HG03565 (cell line): Measurements from ENCODE around the gene FXYD2.

Experiments used
- ATAC-seq: cut with Tn5 transposase; IDR thresholded peaks from one replicate; pipeline ENCODE4 v1.9.1; 2021; ENCODE audit warnings: mild to moderate bottlenecking, moderate library complexity; ENCODE audit not compliant: unreplicated experiment

FXYD2 gene

DNA sequence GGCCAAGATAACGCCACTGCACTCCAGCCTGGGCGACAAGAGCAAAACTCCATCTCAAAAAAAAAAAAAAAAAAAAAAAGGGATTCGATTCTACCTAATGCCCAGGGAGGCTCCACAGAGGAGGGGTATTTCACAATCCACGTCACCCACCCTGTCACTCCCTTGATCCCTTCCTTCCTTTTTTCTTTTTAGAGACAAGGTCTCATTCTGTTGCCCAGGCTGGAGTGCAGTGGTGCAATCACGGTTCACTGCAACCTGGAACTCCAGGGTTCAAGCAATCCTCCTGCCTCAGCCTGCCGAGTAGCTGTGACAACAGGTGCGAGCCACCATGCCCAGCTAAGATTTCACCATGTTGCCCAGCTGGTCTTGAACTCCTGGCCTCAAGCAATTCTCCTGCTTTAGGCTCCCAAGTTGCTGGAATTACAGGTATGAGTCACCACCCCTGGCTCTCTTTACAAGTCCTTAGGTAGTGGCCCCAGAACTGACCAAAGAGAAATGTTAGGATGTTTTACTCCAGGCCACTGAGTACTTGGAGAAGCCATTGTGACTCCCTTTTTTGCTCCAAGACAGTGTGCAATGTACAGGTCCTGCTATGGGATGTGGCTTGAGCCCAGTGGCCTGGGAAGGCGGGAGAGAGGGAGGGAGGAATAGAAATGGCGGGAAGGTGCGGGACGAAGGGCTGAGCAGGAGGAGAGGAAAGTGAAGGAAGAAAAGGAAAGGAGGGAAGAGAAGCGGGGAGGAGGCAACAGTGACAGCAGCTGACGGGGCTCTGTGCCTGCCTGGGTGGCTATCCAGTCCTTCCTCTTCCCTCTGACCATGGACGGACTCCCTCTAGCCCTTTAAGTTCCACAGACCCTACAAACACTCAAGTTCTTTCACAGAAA, 11.8 kb upstream of the FXYD2 start:
- ATAC-seq = no peak

DNA sequence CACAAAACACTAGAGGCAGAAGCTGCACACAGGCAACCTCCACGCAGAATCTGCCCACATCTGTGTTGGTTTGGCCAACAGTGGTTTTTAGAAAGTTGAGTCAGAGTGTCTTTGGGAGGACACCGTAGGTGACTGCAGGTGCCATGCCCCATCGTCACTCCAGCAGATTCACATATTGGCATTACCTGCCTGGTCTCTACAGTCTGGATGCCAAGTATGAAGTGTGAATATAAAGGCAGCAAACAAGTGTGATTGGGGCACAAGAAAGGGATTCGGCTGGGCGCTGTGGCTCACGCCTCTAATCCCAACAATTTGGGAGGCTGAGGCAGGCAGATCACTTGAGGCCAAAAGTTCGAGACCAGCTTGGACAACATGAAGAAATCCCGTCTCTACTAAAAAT, 11.0 kb upstream of the FXYD2 start:
- ATAC-seq = no peak

DNA sequence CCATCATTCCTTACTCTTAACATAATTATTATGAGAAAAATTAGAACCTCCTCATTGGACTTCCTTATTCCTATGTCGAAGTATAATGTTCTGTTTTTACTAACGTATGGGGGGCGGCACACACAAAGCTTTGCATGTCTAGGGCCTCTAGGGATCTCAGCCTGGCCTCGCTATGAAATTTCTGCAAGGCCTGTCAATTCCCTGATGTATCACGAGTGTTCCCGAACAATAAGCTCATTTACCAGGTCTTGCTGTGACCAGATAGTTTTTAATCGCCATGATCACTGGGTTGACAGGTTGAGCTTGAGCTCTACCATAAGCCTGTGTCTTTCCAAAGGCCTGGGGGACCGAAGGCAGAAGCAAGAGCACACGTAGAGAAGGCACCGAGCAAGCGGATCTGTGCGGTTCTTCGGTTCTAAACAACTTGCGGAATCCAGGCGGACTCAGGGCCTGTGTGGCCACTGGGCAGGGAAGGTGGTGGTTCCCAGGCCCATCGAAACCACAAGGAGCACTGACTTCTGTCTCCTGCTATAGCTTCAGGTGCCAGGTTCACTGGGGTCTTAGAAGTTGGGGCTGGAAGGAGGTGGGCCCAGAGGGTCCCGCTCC, 10.4 kb upstream of the FXYD2 start:
- no peak for ATAC-seq

DNA sequence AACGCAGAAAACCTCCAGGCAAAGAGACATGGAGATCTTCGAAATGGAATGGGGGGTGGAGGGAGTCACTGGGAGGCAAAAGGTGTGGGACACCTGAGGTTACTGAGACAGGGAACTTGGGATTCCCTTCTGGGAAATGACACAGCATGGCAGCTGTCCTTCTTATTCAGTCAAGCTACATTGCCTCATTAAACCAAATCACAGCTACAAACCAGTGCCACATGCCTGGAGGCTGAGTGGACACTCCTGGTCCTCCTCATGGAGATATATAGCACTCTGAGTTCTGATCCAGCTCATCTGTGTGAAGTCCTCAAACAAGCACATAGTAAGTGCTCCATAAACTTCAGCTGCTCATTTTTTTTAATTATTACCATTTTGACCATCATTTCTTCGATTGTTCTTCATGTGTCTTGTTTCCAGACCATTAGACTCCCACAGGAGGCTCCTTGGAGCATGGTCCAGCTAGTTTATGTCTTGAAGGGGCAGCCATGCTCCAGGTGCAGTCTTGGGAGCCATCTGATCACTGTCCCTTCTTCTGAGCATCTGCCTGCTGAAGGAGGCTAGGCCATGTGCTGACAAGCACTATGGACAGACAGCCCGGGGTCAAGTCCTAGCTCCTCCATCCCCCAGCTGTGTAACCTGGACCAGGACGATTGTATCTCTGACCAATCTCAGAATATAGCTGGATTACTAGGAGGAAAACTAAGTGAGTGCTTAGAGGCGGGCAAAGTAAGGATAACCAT, 9.7 kb upstream of the FXYD2 start:
- no peak for ATAC-seq

DNA sequence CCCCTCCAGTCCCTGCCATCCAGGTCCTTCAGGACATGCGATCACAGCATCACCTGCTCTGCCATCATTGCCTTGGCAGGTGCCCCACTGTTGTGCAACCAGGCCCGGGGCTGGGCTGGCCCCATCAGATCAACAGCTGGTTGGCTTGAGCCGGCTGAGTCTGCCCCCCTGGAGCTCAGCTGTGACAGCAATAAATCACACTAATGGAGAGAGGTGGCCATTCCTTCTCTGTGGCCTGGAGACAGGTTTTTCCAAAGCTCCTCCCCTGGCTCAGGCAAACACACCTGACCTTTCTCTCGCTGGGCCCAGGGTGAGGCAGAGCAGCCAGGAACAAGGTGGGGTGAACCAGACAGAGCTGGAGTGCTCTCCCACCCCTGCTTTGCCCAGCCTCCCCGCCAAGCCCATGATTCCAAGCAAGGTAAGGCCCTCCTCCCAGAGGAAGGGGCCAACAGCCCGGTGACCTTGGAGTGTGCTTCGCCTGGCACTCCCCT, 8.9 kb upstream of the FXYD2 start:
- ATAC-seq = no peak

DNA sequence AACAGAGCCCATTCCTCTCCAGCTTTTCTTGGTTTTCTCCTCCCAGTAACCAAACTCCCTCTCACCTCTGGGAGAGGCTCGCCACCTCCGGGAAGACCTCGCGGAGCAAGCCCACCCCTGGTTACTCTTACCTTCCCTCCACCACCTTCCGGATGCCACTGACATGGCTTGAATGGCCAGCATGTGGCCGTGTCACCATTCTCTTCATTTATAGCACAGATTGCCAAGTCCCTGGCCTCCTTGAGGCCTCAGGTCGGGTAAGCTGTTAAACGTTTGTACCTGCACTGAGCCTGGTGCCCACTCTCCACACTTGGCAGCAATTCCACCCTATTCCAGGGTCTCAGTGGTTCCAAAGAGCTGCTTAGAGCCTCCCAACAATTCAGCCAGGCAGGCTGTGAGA, 8.0 kb upstream of the FXYD2 start:
- ATAC-seq = no peak

DNA sequence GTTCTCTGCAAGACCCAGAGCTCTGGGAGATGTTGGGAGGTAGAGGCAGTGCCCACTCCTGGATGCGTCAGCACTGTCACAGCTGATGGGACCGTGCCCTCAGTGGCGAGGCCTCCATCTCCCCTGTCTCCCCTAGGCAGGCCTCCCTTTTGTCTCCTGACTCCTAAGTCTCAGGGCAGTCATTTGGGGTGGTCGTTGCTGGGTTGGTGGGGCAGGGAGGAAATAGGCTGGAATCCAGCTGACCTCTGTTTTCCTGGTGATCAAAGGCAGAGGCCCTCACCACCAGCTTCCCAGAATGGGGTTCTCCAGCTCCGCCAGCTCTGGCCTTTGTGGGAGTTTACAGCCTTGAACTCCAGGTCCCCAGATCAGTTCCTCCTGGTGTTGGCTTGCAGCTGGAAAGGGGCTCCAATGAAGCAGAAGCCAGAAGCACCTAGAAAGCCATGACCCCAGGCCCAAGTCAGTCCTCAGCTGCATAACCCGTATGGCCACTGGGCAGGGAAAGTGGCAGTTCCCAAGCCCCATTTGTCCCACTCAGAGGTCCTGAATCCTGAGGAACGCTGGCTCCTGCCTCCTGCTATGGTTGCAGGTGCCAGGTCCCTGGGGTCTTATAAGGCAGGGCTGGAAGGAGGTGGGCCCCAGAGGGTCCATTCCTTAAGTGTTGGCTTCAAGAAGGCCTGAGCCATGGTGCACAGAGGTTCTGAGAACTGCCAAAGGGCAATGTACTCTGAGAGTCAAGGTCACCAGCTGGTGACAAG, 7.3 kb upstream of the FXYD2 start:
- no peak for ATAC-seq

DNA sequence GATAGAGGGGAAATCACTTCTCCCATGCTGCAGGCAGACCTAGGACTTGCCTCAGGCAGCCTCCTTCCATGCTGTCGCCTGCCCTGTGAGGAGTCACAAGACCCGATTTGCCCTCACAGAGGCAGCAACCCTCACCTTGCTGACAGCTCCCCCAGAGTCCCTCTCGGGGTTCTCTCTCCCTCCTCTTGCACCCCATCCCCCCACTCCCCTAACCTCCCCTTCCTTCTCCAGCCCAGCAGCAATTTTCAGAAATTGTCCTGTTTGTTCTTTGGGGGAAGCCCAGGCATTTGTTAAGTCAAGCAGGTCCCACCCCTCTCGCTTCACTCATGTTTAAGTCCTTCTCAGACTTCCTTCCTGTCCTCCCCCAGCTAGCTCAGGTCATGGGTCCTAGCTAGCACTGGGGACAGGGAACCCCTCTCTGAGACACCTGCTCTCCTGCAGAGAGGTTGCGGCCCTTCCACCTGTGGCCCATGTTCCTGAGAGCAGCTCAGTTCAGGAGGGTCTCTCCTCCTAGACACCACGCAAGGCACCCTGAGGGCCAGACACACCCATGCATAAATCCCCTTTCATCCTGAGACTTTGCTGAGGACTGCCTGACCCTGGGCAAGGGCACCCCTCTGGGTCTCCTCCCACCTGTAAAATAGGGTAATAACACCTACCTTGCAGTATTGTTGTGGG, 6.3 kb upstream of the FXYD2 start:
- ATAC-seq = no peak

DNA sequence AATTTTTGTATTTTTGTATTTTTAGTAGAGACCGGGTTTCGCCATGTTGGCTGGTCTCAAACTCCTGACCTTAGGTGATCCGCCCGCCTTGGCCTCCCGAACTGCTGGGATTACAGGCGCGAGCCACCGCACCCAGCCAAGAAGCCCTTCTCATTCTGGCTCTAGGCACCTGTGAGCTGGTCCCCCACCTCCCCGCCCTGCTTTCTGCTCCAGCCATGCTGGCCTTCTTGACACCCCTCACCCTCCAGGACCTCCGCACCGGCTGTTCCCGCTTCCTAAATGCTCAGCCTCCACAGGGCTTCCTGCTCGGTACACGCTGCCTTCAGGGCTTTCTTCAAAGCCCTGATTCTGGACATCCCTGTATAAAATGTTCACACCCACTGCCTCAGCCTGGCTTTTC, 5.5 kb upstream of the FXYD2 start:
- no peak for ATAC-seq

DNA sequence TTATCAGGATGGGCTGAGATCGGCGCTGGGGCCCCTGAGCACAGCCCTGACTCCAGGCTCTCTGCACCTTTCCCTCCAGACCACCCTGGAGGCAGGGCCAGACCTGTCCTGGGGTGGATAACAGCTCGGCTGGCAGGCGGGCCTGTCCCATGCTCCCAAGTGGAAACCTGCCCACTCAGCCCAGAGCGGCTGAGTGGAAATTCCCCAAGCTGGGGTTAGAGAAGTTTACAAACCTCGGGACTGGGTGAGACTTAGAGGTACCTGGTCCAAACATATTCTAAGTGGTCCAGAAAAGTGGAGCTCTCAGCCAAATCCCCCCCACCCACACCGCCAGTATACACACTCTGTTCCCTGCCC, 4.8 kb upstream of the FXYD2 start:
- no peak for ATAC-seq

DNA sequence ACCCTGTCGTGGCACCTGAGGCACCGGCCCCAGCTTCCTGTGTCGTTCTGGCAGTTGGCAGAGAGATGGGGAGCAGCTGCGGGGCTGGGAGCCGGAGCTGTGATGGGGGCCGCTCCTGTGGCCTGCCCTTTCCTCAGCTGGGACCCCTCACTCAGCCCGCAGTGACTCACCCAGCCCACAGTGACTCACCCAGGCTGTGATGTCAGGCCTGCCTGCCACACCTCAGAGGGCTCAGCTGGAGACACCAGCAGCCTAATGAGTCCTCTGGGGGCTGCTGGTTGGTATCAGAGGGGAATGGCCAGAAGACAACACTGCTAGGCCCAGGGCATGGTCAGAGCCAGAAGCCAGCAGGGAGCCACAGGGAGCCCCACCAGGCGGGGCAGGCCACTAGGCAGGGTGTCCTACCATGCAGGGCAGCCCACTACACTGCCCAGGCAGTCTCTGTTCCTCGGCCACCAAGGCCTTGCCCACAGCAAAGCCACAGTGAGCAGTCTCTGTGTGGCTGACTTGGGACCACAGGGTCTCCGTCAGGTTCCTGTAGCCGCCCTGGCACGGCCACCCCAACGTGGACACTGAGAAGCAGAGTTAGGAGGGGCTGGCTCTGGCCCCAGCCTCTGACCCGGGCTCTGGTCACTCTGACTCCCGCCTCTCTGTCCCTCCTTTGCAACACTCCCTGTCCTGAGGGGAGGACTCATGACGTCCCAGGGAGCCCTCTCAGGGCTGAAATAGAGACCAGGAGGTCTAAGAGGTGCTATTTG, 4.2 kb upstream of the FXYD2 start:
- no peak for ATAC-seq

DNA sequence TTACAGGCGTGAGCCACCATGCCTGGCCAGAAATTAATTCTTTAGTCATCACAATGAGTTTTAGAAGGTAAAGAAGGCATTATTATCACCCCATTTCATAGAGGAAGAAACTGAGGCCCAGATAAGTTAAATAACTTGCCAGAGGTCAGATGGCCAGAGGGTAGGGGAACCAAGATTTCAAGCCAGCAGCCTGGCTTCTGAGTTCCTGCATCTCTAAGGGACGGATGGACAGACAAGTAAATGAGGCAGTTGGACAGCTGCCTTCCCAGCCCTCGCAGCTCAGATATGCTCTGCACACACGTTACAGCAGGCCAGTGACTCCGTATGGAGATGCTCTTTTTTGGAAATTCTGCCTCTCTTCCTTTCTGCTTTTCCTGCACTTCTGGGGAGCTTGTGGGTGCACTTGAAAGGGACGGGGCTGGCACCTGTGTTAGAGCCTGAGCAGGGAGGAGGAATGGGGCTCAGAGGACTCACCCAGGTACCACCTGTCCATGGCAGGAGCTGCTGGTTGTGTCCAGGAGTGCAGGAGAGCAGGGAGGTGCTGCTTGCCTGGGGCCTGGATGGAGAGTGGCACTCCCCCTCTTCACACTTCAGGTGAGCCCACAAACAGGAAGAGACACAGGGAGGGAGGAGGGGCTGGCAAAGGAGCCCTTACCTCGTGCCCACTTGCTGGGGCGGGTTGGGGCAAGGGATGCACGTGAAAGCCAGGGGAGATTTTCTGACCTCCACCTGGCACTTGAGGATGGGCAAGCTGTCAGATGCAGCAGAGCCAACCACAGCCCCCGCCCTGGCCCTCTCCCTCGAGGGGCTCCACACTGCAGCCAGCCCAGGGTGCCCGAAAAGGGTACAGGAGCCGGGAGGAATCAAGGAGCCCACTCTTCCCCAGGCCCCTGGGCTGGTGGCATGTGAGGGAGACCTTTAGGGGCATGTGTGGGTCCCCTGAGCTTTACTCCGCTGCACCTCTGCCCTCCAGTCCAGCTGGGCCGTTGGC, 3.3 kb upstream of the FXYD2 start:
- ATAC-seq = no peak

DNA sequence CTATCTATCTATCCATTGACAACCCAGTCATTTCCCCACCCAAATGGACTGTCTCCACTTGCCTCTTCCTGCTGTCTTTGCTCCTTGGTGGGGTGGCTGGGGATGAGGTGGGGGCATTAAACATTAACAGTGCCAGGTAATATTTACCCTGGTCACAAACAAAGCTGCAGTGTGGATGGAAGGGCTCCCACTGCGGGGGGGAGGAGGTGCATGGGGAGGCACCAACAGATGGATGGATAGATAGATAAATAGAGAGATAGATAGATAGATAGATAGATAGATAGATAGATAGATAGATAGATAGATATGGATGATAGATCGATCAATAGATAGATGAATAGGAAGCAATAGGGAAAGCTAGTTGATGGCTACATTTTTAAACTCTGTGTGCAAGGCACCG, 2.3 kb upstream of the FXYD2 start:
- no peak for ATAC-seq

DNA sequence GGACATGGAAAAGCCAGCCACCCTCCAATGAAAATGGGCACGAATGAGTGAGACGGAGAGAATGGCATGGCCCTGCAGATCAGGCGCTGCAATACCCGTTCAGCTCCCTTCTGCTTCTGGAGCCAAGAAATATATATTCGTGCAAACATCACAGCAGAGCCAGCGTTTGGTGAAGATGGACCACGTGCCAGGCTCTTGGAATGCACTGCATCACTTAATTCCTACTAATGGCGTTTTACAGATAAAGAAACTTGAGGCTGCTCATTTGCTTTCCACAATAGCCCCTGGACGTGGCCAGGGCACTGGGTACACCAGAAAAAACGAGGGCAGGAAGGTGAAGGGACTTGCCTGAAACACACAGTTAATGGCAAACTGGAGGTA, 1.6 kb upstream of the FXYD2 start:
- ATAC-seq = no peak

DNA sequence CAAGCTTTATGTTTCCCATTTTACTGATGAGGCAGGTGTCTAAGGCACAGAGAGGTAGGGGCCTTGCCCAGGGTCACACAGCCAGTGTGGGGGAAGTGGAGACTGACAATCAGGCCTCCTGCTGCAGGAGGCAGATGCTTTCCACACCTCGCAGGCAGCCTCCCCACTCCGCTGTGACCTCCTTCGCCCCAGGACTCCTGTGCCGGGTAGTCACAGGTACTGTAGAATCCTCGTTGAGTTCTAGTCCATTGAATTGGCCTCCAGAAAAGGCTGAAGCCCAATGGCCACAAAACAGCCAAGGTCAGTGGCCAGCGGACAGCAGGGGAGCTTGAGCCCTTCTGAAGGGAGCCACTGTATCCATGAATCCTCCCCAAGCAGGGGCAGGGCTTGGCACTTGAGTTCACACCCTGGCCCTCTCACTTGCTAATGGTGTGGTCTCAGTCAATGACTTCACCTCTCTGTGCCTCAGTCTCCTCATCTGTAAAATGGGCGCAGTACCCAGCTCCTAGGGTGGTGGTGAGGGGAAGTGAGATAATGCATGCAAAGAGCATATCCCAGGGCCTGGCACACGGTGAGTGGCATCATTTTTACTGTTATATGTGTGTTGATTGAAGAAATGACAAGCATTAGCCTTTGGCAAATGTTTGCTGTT, 1.1 kb upstream of the FXYD2 start:
- no peak for ATAC-seq

DNA sequence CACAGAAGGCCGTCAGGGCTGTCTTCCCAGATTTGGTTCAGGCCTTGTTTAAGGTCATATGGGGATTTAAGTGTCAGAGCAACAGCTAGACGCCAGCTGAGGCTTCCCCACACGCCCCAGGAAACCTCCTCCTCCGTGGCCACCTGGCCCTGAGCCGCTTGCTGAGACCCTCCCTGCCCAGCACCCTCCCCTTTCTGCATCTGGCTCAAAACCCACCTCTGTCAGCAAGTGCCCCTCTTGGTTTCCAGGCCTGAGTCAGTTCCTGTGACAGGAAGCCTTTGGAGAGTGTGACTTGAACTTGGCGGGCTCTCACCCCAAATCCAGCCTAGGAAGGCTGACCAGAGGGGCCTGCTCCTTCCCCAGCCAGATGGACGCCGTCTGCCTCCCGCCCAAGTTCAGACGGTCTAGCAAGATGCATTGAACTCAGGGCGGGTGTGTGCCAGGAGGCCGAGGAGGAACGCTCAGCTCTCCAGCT, 561 bp downstream of the FXYD2 start:
- ATAC-seq = no peak

DNA sequence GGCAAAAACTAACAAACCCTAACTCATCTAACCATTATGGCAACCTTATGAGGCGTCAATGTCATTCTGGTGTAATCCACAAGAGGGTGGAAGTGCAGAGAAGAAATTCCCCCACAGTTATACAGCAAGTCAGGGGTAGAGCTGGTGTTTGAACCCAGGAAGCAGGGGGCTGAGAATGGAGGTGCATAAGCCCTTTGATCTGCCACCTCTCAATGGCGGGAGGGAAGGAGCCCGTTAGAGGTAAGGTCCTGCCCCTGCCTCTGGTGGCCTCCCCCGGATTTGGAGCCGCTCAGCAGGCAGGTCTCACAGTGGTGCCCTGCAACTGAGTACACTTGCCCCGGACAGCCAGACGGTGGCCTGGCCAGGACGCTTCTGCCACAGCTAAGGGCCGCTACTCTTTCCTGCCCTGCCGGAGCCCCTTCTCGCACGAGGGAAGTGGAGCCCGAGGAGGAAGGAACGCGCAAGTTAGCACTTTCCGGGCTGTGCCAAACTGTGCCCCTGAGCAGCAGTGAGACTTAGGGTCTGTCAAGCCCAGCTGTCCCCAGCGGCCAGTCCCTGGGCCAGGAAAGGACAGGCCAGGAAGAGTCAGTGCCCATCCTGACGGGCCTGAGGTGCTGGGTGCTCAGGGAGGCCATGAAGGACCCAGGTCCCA, 1.1 kb downstream of the FXYD2 start:
- ATAC-seq = no peak
